Subcutaneous abdominal adipose tissue (tissue), 5 donors: ENCODE results near the gene MGARP.

Experiments used
- H3K27ac ChIP-seq: one replicate; pipeline ENCODE4 v1.7.0; 2013; ENCODE audit warnings: low read depth, mild to moderate bottlenecking, inconsistent platforms, low read length, moderate library complexity
- H3K27me3 ChIP-seq, 5 donors: one replicate each; pipeline ENCODE4 v1.7.0; 2013; ENCODE audit warnings: low read length in 5 of 5, inconsistent platforms in 1 of 5; ENCODE audit not compliant: control insufficient read depth in 5 of 5, insufficient read depth in 4 of 5
- H3K36me3 ChIP-seq, 5 donors: one replicate each; pipeline ENCODE4 v1.7.0; 2013; ENCODE audit warnings: low read length in 5 of 5; ENCODE audit not compliant: control insufficient read depth in 5 of 5, insufficient read depth in 5 of 5
- H3K4me1 ChIP-seq, 5 donors: one replicate each; pipeline ENCODE4 v1.7.0; 2013; ENCODE audit warnings: low read length in 5 of 5, mild to moderate bottlenecking in 3 of 5, moderate library complexity in 1 of 5; ENCODE audit not compliant: control insufficient read depth in 5 of 5, insufficient read depth in 5 of 5
- H3K4me3 ChIP-seq, 5 donors: one replicate each; pipeline ENCODE4 v1.7.0; 2013; ENCODE audit warnings: low read length in 5 of 5, low read depth in 1 of 5
- H3K9ac ChIP-seq, 5 donors: one replicate each; pipeline ENCODE4 v1.7.0; 2013; ENCODE audit warnings: low read length in 5 of 5, mild to moderate bottlenecking in 4 of 5, moderate library complexity in 3 of 5
- H3K9me3 ChIP-seq, 5 donors: one replicate each; pipeline ENCODE4 v1.7.0; 2013; ENCODE audit warnings: low read length in 5 of 5; ENCODE audit not compliant: control insufficient read depth in 5 of 5
- donor health status: healthy.
- donor health status: healthy.
- donor health status: healthy.
- donor health status: healthy.
- donor health status: healthy.

MGARP gene

DNA sequence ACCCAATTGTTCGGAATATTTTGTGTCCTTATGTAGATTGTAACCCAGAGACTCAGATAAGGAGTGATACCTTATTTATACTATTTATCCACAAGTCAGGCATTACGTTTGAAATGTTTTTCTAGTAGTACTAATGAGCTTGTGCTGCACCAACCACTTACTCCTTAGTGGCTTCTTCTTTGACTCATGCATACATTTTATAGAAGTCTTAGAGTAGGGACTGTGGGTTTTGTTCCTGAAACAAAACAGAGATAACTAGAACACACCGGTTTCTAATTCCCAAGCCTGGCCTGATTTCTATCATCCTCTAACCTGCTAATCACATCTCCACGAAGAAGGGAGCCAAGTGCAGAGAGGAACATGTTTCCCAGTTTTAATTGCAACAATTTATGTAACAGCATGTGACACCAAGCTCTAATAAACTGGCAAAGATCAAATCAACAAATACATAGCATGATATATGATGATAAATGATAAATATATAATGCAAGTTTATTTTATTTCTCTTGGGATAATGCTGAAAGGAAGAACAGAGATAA lies 32.3 kb downstream of the MGARP start:
- H3K27me3 ChIP-seq, result no peaks in the 10 kb centered on the region
- H3K36me3 ChIP-seq, result no peaks in the 10 kb centered on the region
- no peak overlapping the region for H3K4me3 ChIP-seq
- no peak overlapping the region for H3K9ac ChIP-seq
- H3K27ac ChIP-seq, result no peak overlapping the region
- no peaks in the 10 kb centered on the region for H3K4me1 ChIP-seq
- no peaks in the 10 kb centered on the region for H3K9me3 ChIP-seq

DNA sequence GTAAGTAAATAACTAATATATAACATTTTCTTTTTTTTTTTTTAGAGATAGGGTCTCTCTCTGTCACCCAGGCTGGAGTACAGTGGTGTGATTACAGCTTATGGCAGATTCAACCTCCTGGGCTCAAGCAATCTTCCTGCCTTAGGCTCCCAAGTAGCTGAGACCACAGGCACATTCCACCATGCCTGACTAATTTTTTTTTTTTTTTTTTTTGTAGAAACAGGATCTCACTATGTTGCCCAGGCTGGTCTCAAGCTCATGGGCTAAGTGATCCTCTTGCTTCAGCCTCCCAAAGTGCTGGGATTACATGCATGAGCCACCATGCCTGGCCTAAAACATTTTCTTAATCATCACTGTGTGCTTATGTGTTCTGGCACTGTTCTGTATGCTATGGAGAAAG lies 32.8 kb downstream of the MGARP start:
- Histone ChIP-seq H3K4me3 (no peak overlapping the region), H3K9me3 (no peaks in the 10 kb centered on the region), H3K4me1 (no peaks in the 10 kb centered on the region), H3K36me3 (no peaks in the 10 kb centered on the region), H3K9ac (no peak overlapping the region), H3K27me3 (no peaks in the 10 kb centered on the region), H3K27ac (no peak overlapping the region)

DNA sequence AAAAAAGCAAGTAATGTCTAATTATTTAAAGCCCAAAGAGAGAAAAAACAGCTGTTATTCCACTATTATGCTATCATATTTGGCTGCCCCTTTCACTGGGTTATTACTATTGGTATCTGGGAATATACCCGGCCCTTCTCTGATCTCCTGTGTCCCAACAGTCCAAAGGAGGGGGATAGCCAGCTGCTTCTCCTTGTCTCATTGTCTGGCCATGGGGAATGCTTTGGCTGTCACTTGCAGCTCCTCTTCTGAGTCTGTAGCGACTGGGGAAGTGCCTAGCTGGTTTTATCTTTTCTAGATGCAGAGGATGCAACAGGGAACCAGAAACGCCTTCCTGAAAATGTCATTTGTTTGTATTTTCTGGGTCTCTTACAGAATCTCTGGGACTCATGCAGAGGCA lies 33.9 kb downstream of the MGARP start:
- Histone ChIP-seq H3K27me3 (no peaks in the 10 kb centered on the region), H3K4me3 (no peak overlapping the region), H3K4me1 (no peaks in the 10 kb centered on the region), H3K36me3 (no peaks in the 10 kb centered on the region), H3K27ac (no peak overlapping the region), H3K9me3 (no peaks in the 10 kb centered on the region), H3K9ac (no peak overlapping the region)

DNA sequence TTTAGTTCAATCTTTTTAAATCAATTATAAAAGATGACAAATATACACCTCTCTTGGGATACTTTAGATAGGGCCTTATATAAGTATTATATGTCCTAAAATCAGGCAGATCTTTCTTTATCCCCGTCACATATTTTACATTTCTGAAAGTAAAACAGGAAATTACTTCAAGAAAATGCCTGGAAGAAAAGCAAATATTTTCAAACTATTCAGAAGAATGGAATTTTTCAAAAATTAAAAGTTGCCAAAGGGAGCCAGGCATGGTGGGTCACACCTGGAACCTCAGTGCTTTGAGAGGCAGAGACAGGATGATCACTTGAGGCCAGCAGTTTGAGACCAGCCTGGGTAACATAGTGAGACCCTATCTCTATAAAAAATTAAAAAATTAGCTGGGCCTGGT lies 34.4 kb downstream of the MGARP start:
- H3K9me3 ChIP-seq, result no peaks in the 10 kb centered on the region
- no peak overlapping the region for H3K9ac ChIP-seq
- no peak overlapping the region for H3K4me3 ChIP-seq
- no peaks in the 10 kb centered on the region for H3K27me3 ChIP-seq
- H3K27ac ChIP-seq, result no peak overlapping the region
- H3K4me1 ChIP-seq, result no peaks in the 10 kb centered on the region
- H3K36me3 ChIP-seq, result no peaks in the 10 kb centered on the region

DNA sequence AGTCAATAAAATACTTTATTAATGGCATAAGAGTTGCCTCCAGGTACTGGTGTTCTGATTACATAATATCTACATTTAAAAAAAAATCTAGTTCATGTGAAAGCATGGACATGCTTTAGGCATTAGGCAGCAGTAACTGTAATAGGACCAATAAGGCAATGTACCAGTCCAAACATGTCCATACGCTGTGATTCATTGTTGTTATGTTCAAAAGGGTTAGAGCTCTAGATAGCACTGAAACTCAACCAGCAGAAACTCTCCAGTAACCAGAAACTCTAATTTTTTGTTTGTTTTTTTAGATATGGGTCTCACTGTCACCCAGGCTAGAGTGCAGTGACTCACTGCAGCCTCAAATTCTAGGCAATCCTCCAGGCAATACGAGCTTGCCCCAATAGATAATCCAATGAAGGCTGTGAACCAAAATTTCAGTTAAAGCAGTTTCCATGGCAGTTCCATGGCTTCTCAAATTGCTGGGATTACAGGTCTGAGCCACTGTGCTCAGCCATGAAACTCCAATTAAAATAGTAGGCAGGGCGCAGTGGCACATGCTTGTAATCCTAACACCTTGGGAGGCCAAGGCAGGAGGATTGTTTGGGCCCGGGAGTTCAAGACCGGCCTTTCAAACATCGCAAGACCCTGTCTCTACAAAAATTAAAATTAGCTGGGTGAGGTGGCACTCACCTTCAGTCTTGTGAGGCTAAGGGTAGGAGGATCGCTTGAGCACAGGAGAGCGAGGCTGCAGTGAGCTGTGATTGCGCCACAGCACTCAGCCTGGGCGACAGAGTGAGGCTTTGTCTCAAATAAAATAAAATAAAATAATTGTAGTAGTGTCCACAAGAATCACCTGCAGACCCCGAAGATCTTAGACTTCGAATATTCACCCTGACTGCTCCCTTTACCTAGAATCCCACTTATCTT lies 36.3 kb downstream of the MGARP start:
- Histone ChIP-seq H3K9ac (no peak overlapping the region), H3K4me1 (no peaks in the 10 kb centered on the region), H3K36me3 (no peaks in the 10 kb centered on the region), H3K4me3 (no peak overlapping the region), H3K9me3 (no peaks in the 10 kb centered on the region), H3K27ac (peak overlapping the region; percentile 41), H3K27me3 (no peaks in the 10 kb centered on the region)

DNA sequence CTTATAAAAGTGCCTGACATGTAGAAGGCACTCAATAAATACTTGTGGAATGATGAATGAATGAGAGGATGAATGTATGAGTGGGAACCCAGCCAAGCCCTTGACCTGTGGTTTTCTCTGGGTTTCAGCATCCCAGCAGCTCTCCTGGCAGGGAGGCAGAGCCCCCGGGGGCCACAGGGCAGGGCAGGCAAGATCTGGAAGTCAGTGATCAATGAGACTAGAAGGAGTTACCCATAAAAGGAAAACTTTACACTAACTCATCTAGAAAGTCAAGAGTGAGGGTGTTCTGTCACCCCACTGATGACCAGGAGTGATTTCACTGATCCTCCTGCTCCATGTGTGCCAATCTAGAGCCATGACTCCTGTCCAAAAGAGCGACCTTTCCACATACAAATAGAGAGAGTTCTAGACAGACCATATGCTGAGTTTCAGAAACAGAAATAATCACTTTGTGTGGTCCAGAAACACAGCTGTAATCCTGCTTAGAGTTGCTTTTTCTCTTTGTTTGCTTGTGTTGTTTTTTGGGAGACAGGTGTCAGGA lies 37.4 kb downstream of the MGARP start:
- H3K27ac ChIP-seq, result peak overlapping the region; percentile 41
- H3K4me1 ChIP-seq, result no peaks in the 10 kb centered on the region
- no peaks in the 10 kb centered on the region for H3K9me3 ChIP-seq
- H3K27me3 ChIP-seq, result no peaks in the 10 kb centered on the region
- no peak overlapping the region for H3K4me3 ChIP-seq
- H3K36me3 ChIP-seq, result no peaks in the 10 kb centered on the region
- H3K9ac ChIP-seq, result no peak overlapping the region

DNA sequence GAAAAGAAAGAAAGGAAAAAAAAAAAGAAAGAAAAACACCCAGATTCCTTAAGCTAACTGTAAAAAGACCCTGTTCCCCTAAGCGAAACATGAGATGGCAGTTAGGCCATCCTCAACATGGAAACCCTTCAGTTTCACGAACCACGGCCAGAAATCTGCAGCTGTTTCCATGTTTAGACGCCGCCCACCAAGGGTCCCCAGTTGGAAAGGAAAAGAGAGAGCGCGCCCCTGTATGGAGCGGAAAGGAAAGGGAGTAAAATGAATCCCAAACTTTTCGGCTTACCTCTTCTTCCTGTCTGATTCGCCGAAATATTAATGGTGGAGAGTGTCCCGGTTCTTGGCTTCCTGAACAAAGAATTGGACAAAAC lies 38.3 kb downstream of the MGARP start:
- Histone ChIP-seq H3K27ac (no peak overlapping the region), H3K36me3 (no peaks in the 10 kb centered on the region), H3K9me3 (no peaks in the 10 kb centered on the region), H3K9ac (no peak overlapping the region), H3K27me3 (no peaks in the 10 kb centered on the region), H3K4me1 (no peaks in the 10 kb centered on the region), H3K4me3 (no peak overlapping the region)

DNA sequence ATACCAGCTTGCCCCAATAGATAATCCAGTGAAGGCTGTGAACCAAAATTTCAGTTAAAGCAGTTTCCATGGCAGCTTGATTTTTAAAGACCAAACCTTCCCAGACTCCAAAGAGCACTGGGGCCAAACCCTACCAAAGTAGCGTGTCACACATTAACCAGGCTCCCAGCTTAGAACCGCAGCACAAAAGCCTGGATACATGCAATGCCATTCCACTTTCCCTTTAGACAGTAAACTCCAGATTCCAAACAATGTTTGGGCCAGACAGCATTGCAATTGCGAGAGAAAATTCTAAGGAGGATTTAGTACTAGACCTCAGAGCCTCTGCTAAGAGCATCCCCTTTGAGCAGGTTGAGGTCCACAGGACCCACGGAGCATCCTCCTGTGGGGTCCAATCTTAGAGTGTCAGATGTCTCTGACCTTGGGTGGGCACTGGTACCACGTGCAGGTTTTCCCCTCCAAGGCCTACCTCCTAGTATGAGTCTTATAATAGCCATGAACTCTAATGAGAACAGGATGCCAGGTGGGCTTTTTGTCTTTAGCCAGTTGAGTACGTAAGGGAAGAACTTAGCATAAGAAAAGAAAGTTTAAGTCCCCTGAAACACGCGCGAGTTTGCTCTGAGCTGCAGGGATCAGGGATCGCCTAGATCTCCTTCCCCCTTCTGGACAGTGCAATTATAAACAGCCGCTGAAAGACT lies 38.8 kb downstream of the MGARP start:
- no peak overlapping the region for H3K27ac ChIP-seq
- H3K9ac ChIP-seq, result no peak overlapping the region
- no peaks in the 10 kb centered on the region for H3K9me3 ChIP-seq

DNA sequence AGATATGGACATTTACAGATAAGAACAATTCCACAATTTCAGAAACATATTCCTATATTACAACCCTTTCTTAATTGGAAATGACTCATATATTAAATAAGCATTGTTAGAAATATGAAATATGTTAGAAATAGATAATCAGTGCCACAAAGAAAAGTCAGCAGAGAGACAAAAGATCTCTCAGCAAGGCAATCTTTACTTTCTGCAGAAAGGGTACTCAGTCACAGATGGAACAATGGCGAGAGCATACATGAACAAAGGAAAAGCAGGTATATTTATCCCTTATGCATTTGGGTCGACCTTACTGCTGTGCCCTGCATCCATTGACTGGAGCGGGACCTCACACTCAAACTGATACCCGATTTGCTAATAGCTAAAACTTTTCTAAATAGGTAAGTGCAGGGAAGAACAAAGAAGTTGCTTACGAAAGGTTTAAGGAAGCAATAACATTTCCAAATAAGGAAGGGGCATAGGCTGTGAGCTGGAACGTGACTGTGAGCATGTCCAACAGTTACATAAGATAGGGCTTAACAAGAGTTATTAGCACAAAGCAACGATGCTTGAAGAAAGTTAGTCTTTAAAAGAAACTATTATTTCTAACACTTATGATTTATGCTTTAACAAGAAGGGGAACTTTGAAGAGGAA lies 40.8 kb downstream of the MGARP start:
- Histone ChIP-seq H3K36me3 (no peaks in the 10 kb centered on the region), H3K9me3 (no peaks in the 10 kb centered on the region), H3K27ac (no peak overlapping the region), H3K9ac (no peak overlapping the region), H3K4me3 (no peak overlapping the region), H3K27me3 (no peaks in the 10 kb centered on the region), H3K4me1 (no peaks in the 10 kb centered on the region)

More for the DNA sequence above, 38.8 kb downstream of the MGARP start:
- no peaks in the 10 kb centered on the region for H3K27me3 ChIP-seq
- no peaks in the 10 kb centered on the region for H3K36me3 ChIP-seq
- no peaks in the 10 kb centered on the region for H3K4me1 ChIP-seq
- H3K4me3 ChIP-seq, result no peak overlapping the region

DNA sequence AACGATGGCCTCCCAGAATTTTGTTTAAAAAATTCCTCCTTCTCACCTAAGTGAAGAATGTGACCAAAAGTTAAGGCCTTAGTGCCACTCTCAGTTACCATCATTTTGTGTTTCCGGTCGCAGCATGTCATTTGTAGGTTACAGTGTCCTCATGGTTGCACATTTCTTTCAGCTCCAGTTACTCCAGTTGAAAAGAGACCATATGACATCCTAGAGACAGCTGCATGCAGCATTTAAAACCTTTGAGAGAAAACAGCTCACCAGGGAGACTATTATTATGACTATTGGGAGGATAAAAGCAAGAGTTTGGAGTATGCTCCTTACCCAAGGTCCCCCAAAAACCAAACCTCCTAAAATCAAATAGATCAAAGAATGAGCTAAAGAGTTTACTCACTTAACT lies 45.8 kb downstream of the MGARP start:
- Histone ChIP-seq H3K9ac (no peak overlapping the region), H3K4me3 (no peak overlapping the region), H3K36me3 (no peaks in the 10 kb centered on the region), H3K4me1 (no peaks in the 10 kb centered on the region), H3K9me3 (no peaks in the 10 kb centered on the region), H3K27ac (no peak overlapping the region), H3K27me3 (no peaks in the 10 kb centered on the region)
